Urinary bladder (tissue), 2 donors: ENCODE measurements around the gene CEP72. TPM values are rescaled to one million over a fixed set of nuclear protein-coding genes. Genes with fewer than 3 reads are reported as not detected.

ENCODE experiments used
- polyA plus RNA-seq: library from polyadenylated mRNA; stranded (reverse); fragments of 200-250 nt; gene quantifications from one replicate; pipeline ENCODE4 v1.2.3, GENCODE V29; 2013
- total RNA-seq: library from RNA; depleted of rRNA; stranded (reverse); fragments of >200 nt; gene quantifications from one replicate; pipeline ENCODE4 v1.2.3, GENCODE V29; 2014
- donor health status: healthy.

The CEP72 gene
- total and polyA plus RNA-seq, 2 donors = 3.6 to 5.7 TPM

Other genes with a start within 250 kb of the CEP72 start
- 31.7 TPM for gene EXOC3, start 169.2 kb upstream of the CEP72 start, total RNA-seq
- gene EXOC3, start 169.2 kb upstream of the CEP72 start, polyA plus RNA-seq = 61.4 TPM
- 2.1 TPM for gene SLC9A3, start 87.9 kb upstream of the CEP72 start, total RNA-seq
- gene SLC9A3, start 87.9 kb upstream of the CEP72 start, polyA plus RNA-seq = 2.8 TPM
- 4.1 TPM for gene TPPP, start 81.0 kb downstream of the CEP72 start, total RNA-seq
- gene TPPP, start 81.0 kb downstream of the CEP72 start, polyA plus RNA-seq = 17.5 TPM
- 1.4 TPM for gene ZDHHC11B, start 172.4 kb downstream of the CEP72 start, total RNA-seq
- 5.8 TPM for gene ZDHHC11B, start 172.4 kb downstream of the CEP72 start, polyA plus RNA-seq
- 9.3 TPM for gene ZDHHC11, start 238.6 kb downstream of the CEP72 start, total RNA-seq
- 5.9 TPM for gene ZDHHC11, start 238.6 kb downstream of the CEP72 start, polyA plus RNA-seq